ENCODE data around the gene ANKFN1. TPM values are rescaled to one million over a fixed set of nuclear protein-coding genes. Genes with fewer than 3 reads are reported as not detected.
"Not testable (repeated sequence)": the region's sequence is repeated elsewhere in the genome, so short reads cannot be mapped to it uniquely, and the experiment has no call there.

The ANKFN1 gene
- total and polyA plus RNA-seq, 2 donors from 2014 or later = 0.19 TPM; not detected in 1

GRCh38 chr17:56407086-56407485 is 253.8 kb downstream of the ANKFN1 start:
- H3K9me3 ChIP-seq (ENCODE audit: control insufficient read depth in 2 of 3, insufficient read depth in 1 of 3, low read length in 3 of 3) = peaks cover 0 to 5% (median 0%) of the 10 kb centered on the region in 3 donors
- TF ChIP-seq CTCF (IDR thresholded peaks at IDR 0.05; ENCODE audit: borderline replicate concordance, extremely low read depth, insufficient read depth) = no peak
- intact Hi-C loops (cut with DNase I) = no loop called here
- H3K27ac ChIP-seq (ENCODE audit: low read depth in 2 of 2, low read length in 2 of 2) = no peak overlapping the region
- H3K36me3 ChIP-seq (ENCODE audit: control insufficient read depth in 2 of 3, insufficient read depth in 3 of 3, low read length in 3 of 3) = no peaks in the 10 kb centered on the region
- no peak overlapping the region for H3K4me3 ChIP-seq (ENCODE audit: low read length in 3 of 3)
- DNase-seq (no peak), FAIRE-seq (no peak)
- H3K4me1 ChIP-seq (ENCODE audit: control insufficient read depth in 2 of 3, insufficient read depth in 2 of 3, low read depth in 1 of 3, low read length in 3 of 3) = no peaks in the 10 kb centered on the region
- no peak overlapping the region for H3K9ac ChIP-seq (ENCODE audit: low read length in 3 of 3)
- no peaks in the 10 kb centered on the region for H3K27me3 ChIP-seq (ENCODE audit: control insufficient read depth, insufficient read depth, low read length)

- intact Hi-C loops (cut with DNase I); FAIRE-seq; H3K27ac ChIP-seq (ENCODE audit: low read depth in 2 of 2, low read length in 2 of 2); H3K36me3 ChIP-seq (ENCODE audit: control insufficient read depth in 2 of 3, insufficient read depth in 3 of 3, low read length in 3 of 3); H3K4me3 ChIP-seq (ENCODE audit: low read length in 3 of 3); H3K4me1 ChIP-seq (ENCODE audit: control insufficient read depth in 2 of 3, insufficient read depth in 2 of 3, low read depth in 1 of 3, low read length in 3 of 3); H3K9ac ChIP-seq (ENCODE audit: low read length in 3 of 3); DNase-seq; H3K9me3 ChIP-seq (ENCODE audit: control insufficient read depth in 2 of 3, insufficient read depth in 1 of 3, low read length in 3 of 3); H3K27me3 ChIP-seq (ENCODE audit: control insufficient read depth, insufficient read depth, low read length): not testable (repeated sequence)
Measured at GRCh38 chr17:56412356-56412755, 259.1 kb downstream of the ANKFN1 start.

GRCh38 chr17:56416682-56417351 is 263.5 kb downstream of the ANKFN1 start:
- no peak overlapping the region for H3K4me3 ChIP-seq (ENCODE audit: low read length in 3 of 3)
- no peak overlapping the region for H3K27ac ChIP-seq (ENCODE audit: low read depth in 2 of 2, low read length in 2 of 2)
- no peak for TF ChIP-seq CTCF (IDR thresholded peaks at IDR 0.05; ENCODE audit: borderline replicate concordance, extremely low read depth, insufficient read depth)
- no peaks in the 10 kb centered on the region for H3K27me3 ChIP-seq (ENCODE audit: control insufficient read depth, insufficient read depth, low read length)
- peaks cover 0 to 4% (median 0%) of the 10 kb centered on the region in 3 donors for H3K9me3 ChIP-seq (ENCODE audit: control insufficient read depth in 2 of 3, insufficient read depth in 1 of 3, low read length in 3 of 3)
- intact Hi-C loops (cut with DNase I) = no loop called here
- FAIRE-seq = no peak
- no peaks in the 10 kb centered on the region for H3K4me1 ChIP-seq (ENCODE audit: control insufficient read depth in 2 of 3, insufficient read depth in 2 of 3, low read depth in 1 of 3, low read length in 3 of 3)
- no peaks in the 10 kb centered on the region for H3K36me3 ChIP-seq (ENCODE audit: control insufficient read depth in 2 of 3, insufficient read depth in 3 of 3, low read length in 3 of 3)
- DNase-seq = no peak
- no peak overlapping the region for H3K9ac ChIP-seq (ENCODE audit: low read length in 3 of 3)

GRCh38 chr17:56424005-56424404 is 270.7 kb downstream of the ANKFN1 start:
- H3K4me3 ChIP-seq (ENCODE audit: low read length in 3 of 3) = no peak overlapping the region
- no peaks in the 10 kb centered on the region for H3K27me3 ChIP-seq (ENCODE audit: control insufficient read depth, insufficient read depth, low read length)
- no peaks in the 10 kb centered on the region for H3K9me3 ChIP-seq (ENCODE audit: control insufficient read depth in 2 of 3, insufficient read depth in 1 of 3, low read length in 3 of 3)
- H3K27ac ChIP-seq (ENCODE audit: low read depth in 2 of 2, low read length in 2 of 2) = no peak overlapping the region
- FAIRE-seq = no peak
- intact Hi-C loops (cut with DNase I) = no loop called here
- no peak for TF ChIP-seq CTCF (IDR thresholded peaks at IDR 0.05; ENCODE audit: borderline replicate concordance, extremely low read depth, insufficient read depth)
- H3K4me1 ChIP-seq (ENCODE audit: control insufficient read depth in 2 of 3, insufficient read depth in 2 of 3, low read depth in 1 of 3, low read length in 3 of 3) = no peaks in the 10 kb centered on the region
- no peaks in the 10 kb centered on the region for H3K36me3 ChIP-seq (ENCODE audit: control insufficient read depth in 2 of 3, insufficient read depth in 3 of 3, low read length in 3 of 3)
- no peak for DNase-seq
- no peak overlapping the region for H3K9ac ChIP-seq (ENCODE audit: low read length in 3 of 3)

All from kidney (tissue), 14 donors.